ENCODE data around the gene CBX6.

CBX6 gene

GRCh38 chr22:38827510-38827909 is 44.5 kb downstream of the CBX6 start:
- no peak for DNase-seq (ENCODE audit: insufficient read length, low spot score)
- TF ChIP-seq, protein P1, sequence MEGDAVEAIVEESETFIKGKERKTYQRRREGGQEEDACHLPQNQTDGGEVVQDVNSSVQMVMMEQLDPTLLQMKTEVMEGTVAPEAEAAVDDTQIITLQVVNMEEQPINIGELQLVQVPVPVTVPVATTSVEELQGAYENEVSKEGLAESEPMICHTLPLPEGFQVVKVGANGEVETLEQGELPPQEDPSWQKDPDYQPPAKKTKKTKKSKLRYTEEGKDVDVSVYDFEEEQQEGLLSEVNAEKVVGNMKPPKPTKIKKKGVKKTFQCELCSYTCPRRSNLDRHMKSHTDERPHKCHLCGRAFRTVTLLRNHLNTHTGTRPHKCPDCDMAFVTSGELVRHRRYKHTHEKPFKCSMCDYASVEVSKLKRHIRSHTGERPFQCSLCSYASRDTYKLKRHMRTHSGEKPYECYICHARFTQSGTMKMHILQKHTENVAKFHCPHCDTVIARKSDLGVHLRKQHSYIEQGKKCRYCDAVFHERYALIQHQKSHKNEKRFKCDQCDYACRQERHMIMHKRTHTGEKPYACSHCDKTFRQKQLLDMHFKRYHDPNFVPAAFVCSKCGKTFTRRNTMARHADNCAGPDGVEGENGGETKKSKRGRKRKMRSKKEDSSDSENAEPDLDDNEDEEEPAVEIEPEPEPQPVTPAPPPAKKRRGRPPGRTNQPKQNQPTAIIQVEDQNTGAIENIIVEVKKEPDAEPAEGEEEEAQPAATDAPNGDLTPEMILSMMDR (IDR thresholded peaks at IDR 0.05; ENCODE audit: insufficient read depth, missing control alignments) = no peak
- FAIRE-seq = no peak

DNA sequence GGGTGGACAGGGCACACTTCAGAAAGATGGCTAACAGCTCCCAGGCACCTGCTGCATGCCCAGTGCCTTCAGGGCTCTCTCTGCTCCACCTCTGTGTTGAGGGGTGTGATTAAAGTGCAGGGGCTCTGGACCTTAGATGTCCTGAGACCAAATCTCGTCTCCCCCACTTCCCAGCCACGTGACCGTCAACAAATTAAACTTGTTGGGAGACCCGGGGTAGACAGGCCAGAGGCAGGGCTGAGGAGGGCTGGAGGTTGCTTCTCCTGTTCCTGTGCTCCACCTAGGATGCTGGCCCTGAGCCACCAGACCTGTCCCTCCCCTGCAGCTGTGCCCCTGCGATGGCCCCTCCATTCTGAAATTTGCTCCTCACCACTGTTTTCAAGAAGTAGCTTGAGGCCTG is 45.2 kb downstream of the CBX6 start:
- TF ChIP-seq, protein P1 (IDR thresholded peaks at IDR 0.05; ENCODE audit: insufficient read depth, missing control alignments) = no peak
- FAIRE-seq = no peak
- no peak for DNase-seq (ENCODE audit: insufficient read length, low spot score)

DNA sequence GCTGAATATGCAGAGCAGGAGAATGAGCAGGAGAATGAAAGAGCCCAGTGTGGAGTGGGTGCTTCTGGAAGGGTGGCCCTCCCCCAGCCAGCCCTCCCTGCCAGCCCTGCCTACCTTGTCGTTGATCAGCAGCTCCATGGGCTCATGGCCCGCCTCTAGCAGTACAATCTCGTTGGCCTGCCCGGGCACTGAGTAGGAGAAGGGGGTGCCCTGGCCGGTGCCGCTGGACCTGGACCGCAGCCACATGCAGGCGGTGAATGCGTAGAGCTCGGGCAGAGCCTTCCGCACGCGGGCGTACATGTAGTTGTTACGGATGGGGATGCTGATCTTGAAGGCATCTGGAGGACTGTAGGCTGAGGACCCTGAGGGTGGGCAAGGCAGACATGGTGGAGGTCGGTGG is 45.6 kb downstream of the CBX6 start:
- DNase-seq (ENCODE audit: insufficient read length, low spot score) (no peak), FAIRE-seq (no peak)
- TF ChIP-seq, protein P1 (IDR thresholded peaks at IDR 0.05; ENCODE audit: insufficient read depth, missing control alignments) = no peak

GRCh38 chr22:38824585-38824984 is 47.4 kb downstream of the CBX6 start:
- no peak for FAIRE-seq
- TF ChIP-seq, protein P1 (IDR thresholded peaks at IDR 0.05; ENCODE audit: insufficient read depth, missing control alignments) = no peak
- no peak for DNase-seq (ENCODE audit: insufficient read length, low spot score)

DNA sequence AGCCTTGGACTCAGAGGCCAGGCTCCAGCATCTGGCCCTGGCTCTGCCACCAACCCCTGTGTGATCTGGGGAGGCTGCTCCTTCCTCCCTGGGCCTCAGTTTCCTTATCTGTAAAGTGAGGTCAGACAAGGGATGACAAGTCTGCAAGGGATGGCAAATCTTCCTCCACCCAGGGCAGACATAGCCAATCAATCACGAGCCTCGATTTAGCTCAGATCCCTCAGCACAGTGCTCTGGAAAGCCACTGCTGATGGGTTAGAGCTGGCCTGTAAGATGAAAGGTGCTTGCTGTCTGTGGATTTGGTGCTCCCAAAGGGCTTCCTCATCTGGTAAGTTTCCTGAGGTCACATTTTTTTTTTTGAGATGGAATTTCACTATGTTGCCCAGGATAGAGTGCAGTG is 48.4 kb downstream of the CBX6 start:
- DNase-seq (ENCODE audit: insufficient read length, low spot score) = no peak
- no peak for FAIRE-seq
- TF ChIP-seq, protein P1 (IDR thresholded peaks at IDR 0.05; ENCODE audit: insufficient read depth, missing control alignments) = no peak

DNA sequence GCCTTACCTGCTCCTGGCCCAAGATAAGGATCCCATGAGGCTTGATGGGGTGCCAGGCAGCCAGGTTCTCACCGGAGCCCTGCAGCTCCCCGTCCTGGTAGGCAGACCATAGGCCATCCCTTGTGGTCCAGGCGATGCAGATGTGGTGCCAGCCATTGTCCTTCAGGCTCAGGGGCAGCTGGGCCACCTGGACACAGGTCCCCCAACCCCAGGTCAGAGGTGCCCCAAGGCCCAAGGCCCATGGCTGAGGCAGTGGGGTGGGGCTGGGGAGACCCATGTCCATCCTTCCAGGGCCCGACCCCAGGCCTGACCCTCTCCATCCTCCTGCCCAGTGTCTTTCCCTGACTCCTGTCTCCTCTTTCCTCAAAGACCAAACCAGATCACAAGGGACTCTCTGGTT is 48.9 kb downstream of the CBX6 start:
- TF ChIP-seq, protein P1 (IDR thresholded peaks at IDR 0.05; ENCODE audit: insufficient read depth, missing control alignments) = no peak
- no peak for FAIRE-seq

GRCh38 chr22:38820020-38820419 is 52.0 kb downstream of the CBX6 start:
- DNase-seq (ENCODE audit: insufficient read length, low spot score) (no peak), FAIRE-seq (no peak)
- TF ChIP-seq, protein P1 (IDR thresholded peaks at IDR 0.05; ENCODE audit: insufficient read depth, missing control alignments) = no peak

More for the DNA sequence above, 48.9 kb downstream of the CBX6 start:
- no peak for DNase-seq (ENCODE audit: insufficient read length, low spot score)

Data from D721Med (cell line).